ENCODE results near the gene ENOPH1.

ENOPH1 gene

GRCh38 chr4:82501154-82501442 lies 70.7 kb downstream of the ENOPH1 start:
- FAIRE-seq (no peak), DNase-seq (ENCODE audit: insufficient read length, low spot score) (no peak)

DNA sequence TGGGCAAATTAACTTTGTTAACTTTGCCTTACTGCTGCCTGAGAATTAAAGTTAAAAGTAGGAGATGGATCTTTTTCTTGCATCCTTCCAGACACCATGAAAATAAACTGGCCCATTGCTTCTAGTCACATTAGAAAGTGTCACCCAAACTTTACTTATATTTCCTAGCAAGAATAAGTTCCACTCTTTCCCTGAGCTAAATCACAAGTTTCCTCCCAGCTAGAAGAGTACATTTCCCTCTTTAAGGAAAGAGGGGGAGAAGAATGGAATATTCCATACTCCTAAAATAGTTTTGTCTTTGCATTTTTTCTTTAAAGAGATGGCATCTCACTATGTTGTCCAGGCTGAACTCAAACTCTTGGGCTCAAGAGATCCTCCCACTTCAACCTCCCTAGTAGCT lies 77.6 kb downstream of the ENOPH1 start:
- FAIRE-seq, result no peak
- DNase-seq (ENCODE audit: insufficient read length, low spot score), result no peak

DNA sequence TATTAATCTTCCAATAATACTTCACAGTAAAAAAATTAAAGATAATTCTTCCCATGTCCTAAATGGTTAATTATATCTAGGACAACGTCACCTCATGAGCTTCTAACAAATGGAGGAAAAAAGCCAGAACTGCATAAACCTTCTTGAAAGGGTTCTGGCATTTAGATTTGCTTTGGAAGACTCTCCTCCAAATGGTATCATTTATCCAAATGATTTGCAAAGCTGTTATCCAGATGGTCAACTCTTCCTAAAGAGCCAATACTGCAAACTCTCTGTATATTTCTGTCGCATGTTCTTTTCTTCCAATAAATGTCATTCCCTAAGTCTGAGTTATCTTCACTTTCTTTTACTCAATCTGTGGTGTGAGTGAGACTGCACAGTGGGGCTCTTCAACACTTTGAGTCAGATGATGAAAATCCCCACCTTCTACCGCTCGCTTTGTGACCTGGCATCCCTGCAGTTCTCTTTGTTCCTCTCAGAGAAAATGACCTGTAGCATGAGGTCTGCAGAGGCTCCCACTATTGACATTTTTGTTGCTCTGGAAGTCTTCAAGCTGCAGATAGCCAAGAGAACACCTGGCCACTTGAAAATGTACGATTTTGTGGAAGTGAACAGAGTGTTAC lies 78.5 kb downstream of the ENOPH1 start:
- DNase-seq (ENCODE audit: insufficient read length, low spot score) (no peak), FAIRE-seq (no peak)

DNA sequence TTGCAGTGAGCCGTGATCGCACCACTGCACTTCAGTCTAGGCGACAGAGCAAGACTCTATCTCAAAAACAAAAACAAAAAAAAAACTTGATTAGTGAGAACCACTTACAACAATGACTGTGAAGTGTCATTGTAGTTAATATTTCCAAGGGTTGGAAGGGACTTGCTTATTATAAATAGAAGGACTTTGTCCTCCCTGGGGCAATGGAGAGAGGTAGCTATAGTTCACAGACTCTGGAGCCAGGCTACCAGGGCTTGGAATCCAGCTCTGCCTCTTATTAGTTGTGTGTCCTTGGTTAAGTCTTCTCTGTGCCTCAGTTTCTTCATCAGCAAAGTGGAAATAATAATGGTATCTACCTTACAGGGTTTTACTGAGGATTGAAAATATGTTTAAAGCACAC lies 79.8 kb downstream of the ENOPH1 start:
- FAIRE-seq (no peak), DNase-seq (ENCODE audit: insufficient read length, low spot score) (no peak)
